Right ventricle myocardium inferior (tissue), 1 donor: ENCODE measurements around the gene MEF2D. TPM values are rescaled to one million over a fixed set of nuclear protein-coding genes. Genes with fewer than 3 reads are reported as not detected.

Experiments used
- ATAC-seq: fragments of 200-7000 bp; cut with Tn5 transposase; one replicate; pipeline ENCODE4 v1.9.1; 2020; ENCODE audit warnings: mild to moderate bottlenecking, moderate library complexity
- DNase-seq: peaks from one replicate; pipeline ENCODE4 v3.0.0; 2021; ENCODE audit errors: missing footprints
- intact Hi-C: fragments of 100-400 bp; cut with DNase I; formaldehyde crosslinking; loops from one replicate; pipeline ENCODE4 v1.11.0; 2022
- total RNA-seq: library from RNA; stranded (reverse); fragmentation: NEBNext Ultra II Directional; extraction: Animal tissue kit (Norgen Biotek cat#: 25700); gene quantifications from one replicate; pipeline ENCODE4 v1.2.1, GENCODE V29; 2021
- donor health status: DM: no; HTN: yes; CAD: no; lungs with severe emphysema.

Gene MEF2D
- total RNA-seq, 1 donor from 2014 or later = 99.7 TPM

GRCh38 chr1:156461781-156462647, 38.6 kb downstream of the MEF2D start:
- DNase-seq (no peak), ATAC-seq (no peak)
- intact Hi-C loops = no loop called here

GRCh38 chr1:156461109-156461508, 39.5 kb downstream of the MEF2D start:
- ATAC-seq (no peak), DNase-seq (no peak)
- intact Hi-C loops = no loop called here

- intact Hi-C loops = no loop called here
- no peak for ATAC-seq
- DNase-seq = no peak
These were observed 40.0 kb downstream of the MEF2D start for GRCh38 chr1:156460525-156460924.

GRCh38 chr1:156458181-156458503, 42.4 kb downstream of the MEF2D start:
- intact Hi-C loops = loop anchor here (5.0 kb wide), 1 partner anchor 129 kb away; no protein-coding TSS in a partner anchor
- ATAC-seq (no peak), DNase-seq (peak; percentile 27)

GRCh38 chr1:156456625-156457465, 43.7 kb downstream of the MEF2D start:
- peak; percentile 95 for ATAC-seq
- peak; percentile 98 for DNase-seq
- intact Hi-C loops = loop anchor here (1.0 to 5.0 kb wide), 3 partner anchors 44 to 151 kb away; no protein-coding TSS in a partner anchor

- intact Hi-C loops = loop anchor here (5.0 kb wide), 1 partner anchor 132 kb away; no protein-coding TSS in a partner anchor
- DNase-seq (peak; percentile 5), ATAC-seq (no peak)
These were observed 45.2 kb downstream of the MEF2D start for GRCh38 chr1:156455362-156455761.

- intact Hi-C loops = no loop called here
- ATAC-seq (no peak), DNase-seq (no peak)
These were observed 47.7 kb downstream of the MEF2D start for GRCh38 chr1:156452907-156453306.

GRCh38 chr1:156451505-156452160, 48.9 kb downstream of the MEF2D start:
- DNase-seq = no peak
- ATAC-seq = no peak
- intact Hi-C loops = no loop called here

GRCh38 chr1:156448134-156448967, 52.2 kb downstream of the MEF2D start:
- ATAC-seq = no peak
- intact Hi-C loops = no loop called here
- DNase-seq = no peak

- peak; percentile 90 for DNase-seq
- intact Hi-C loops = loop anchor here (1.0 kb wide), 1 partner anchor 61 kb away; no protein-coding TSS in a partner anchor
- ATAC-seq = peak; percentile 94
These were observed 54.7 kb downstream of the MEF2D start for GRCh38 chr1:156445789-156446263.

- no peak for ATAC-seq
- DNase-seq = no peak
- intact Hi-C loops = no loop called here
These were observed 56.1 kb downstream of the MEF2D start for GRCh38 chr1:156444407-156445001.

GRCh38 chr1:156443286-156443685, 57.3 kb downstream of the MEF2D start:
- DNase-seq = no peak
- intact Hi-C loops = no loop called here
- no peak for ATAC-seq

- intact Hi-C loops = no loop called here
- DNase-seq (no peak), ATAC-seq (no peak)
These were observed 59.7 kb downstream of the MEF2D start for GRCh38 chr1:156440654-156441437.

- intact Hi-C loops = no loop called here
- ATAC-seq (no peak), DNase-seq (no peak)
These were observed 60.8 kb downstream of the MEF2D start for GRCh38 chr1:156439777-156440183.

GRCh38 chr1:156439036-156439776, 61.4 kb downstream of the MEF2D start:
- DNase-seq (no peak), ATAC-seq (no peak)
- intact Hi-C loops = no loop called here

- no peak for DNase-seq
- ATAC-seq = no peak
- intact Hi-C loops = no loop called here
These were observed 62.1 kb downstream of the MEF2D start for GRCh38 chr1:156438278-156438987.
